Peyer's patch (tissue), 4 donors: Measurements from ENCODE around the gene DDB1.

Experiments
- POLR2A ChIP-seq, 2 donors: fragments of 450-650 bp; IDR thresholded peaks; one replicate each; pipeline ENCODE4 v1.5.1; 2017; ENCODE audit warnings: antibody characterized with exemption in 2 of 2, mild to moderate bottlenecking in 2 of 2, moderate library complexity in 2 of 2
- TF ChIP-seq, protein P1 (sequence below), 6 experiments: fragments of 450-650 bp in 4 of 6; fragments of 200-600 bp in 2 of 6; sonication (generic) in 1 of 6; IDR thresholded peaks; one replicate each; pipeline ENCODE4 v1.5.1; 2017 to 2019; ENCODE audit warnings: antibody characterized with exemption in 6 of 6, mild to moderate bottlenecking in 3 of 6, moderate library complexity in 1 of 6

GRCh38 chr11:61266602-61267001 lies 66.3 kb downstream of the DDB1 start:
- TF ChIP-seq POLR2A (IDR thresholded peaks at IDR 0.05), result no peak
- TF ChIP-seq, protein P1, sequence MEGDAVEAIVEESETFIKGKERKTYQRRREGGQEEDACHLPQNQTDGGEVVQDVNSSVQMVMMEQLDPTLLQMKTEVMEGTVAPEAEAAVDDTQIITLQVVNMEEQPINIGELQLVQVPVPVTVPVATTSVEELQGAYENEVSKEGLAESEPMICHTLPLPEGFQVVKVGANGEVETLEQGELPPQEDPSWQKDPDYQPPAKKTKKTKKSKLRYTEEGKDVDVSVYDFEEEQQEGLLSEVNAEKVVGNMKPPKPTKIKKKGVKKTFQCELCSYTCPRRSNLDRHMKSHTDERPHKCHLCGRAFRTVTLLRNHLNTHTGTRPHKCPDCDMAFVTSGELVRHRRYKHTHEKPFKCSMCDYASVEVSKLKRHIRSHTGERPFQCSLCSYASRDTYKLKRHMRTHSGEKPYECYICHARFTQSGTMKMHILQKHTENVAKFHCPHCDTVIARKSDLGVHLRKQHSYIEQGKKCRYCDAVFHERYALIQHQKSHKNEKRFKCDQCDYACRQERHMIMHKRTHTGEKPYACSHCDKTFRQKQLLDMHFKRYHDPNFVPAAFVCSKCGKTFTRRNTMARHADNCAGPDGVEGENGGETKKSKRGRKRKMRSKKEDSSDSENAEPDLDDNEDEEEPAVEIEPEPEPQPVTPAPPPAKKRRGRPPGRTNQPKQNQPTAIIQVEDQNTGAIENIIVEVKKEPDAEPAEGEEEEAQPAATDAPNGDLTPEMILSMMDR (IDR thresholded peaks at IDR 0.05), result no peak
